Measurements from ENCODE around the gene NOC4L.

NOC4L gene

GRCh38 chr12:132201391-132202120 is 57.3 kb downstream of the NOC4L start:
- no peak for DNase-seq
